ENCODE results near the gene SENP3.

SENP3 gene

GRCh38 chr17:7560172-7561027 lies 1.3 kb upstream of the SENP3 start:
- DNase-seq (ENCODE audit: low spot score), result no peak
- peak; percentile 7 for TF ChIP-seq CTCF (IDR thresholded peaks at IDR 0.05)
- peak overlapping the region; percentile 95 for H3K4me3 ChIP-seq
- H3K27ac ChIP-seq, result peak overlapping the region; percentile 91 to 98

- DNase-seq (ENCODE audit: low spot score), result peak; percentile 91
- H3K4me3 ChIP-seq, result peak overlapping the region; percentile 95
- peak; percentile 84 for TF ChIP-seq CTCF (IDR thresholded peaks at IDR 0.05)
- peak overlapping the region; percentile 91 to 98 for H3K27ac ChIP-seq
These were observed 617 bp upstream of the SENP3 start for GRCh38 chr17:7561028-7561575.

GRCh38 chr17:7562208-7562605 lies 488 bp downstream of the SENP3 start:
- peak overlapping the region; percentile 91 to 98 for H3K27ac ChIP-seq
- TF ChIP-seq CTCF (IDR thresholded peaks at IDR 0.05), result no peak
- peak overlapping the region; percentile 95 for H3K4me3 ChIP-seq
- no peak for DNase-seq (ENCODE audit: low spot score)

- H3K4me3 ChIP-seq, result peak overlapping the region; percentile 95
- H3K27ac ChIP-seq, result no peak overlapping the region
These were observed 1.6 kb downstream of the SENP3 start for GRCh38 chr17:7563115-7563869.

GRCh38 chr17:7569571-7569970 lies 7.9 kb downstream of the SENP3 start:
- H3K27ac ChIP-seq, result no peak overlapping the region
- no peak for DNase-seq (ENCODE audit: low spot score)
- H3K4me3 ChIP-seq, result no peak overlapping the region
- no peak for TF ChIP-seq CTCF (IDR thresholded peaks at IDR 0.05)

More at GRCh38 chr17:7563115-7563869, 1.6 kb downstream of the SENP3 start:
- TF ChIP-seq CTCF (IDR thresholded peaks at IDR 0.05), result no peak
- DNase-seq (ENCODE audit: low spot score), result no peak

GRCh38 chr17:7570351-7570750 lies 8.6 kb downstream of the SENP3 start:
- no peak for DNase-seq (ENCODE audit: low spot score)
- H3K4me3 ChIP-seq, result no peak overlapping the region
- H3K27ac ChIP-seq, result no peak overlapping the region
- TF ChIP-seq CTCF (IDR thresholded peaks at IDR 0.05), result no peak

Data from coronary artery (tissue), 2 donors.